Calu3 (cell line): ENCODE measurements around the gene OR2F2. TPM values are rescaled to one million over a fixed set of nuclear protein-coding genes. Genes with fewer than 3 reads are reported as not detected.

Experiments used
- BruUV-seq: library from RNA; stranded (reverse); fragments of 400-500 nt; replicated peaks from 2 replicates; lab custom pipeline; 2021; lab: Mats Ljungman, UMichigan
- CTCF ChIA-PET: fragments of 300-600 bp; sonication (Branson Sonifier 250); formaldehyde crosslinking; loops from one replicate; lab custom pipeline; 2022; ENCODE audit warnings: antibody characterized with exemption; lab: Charles Lee
- DNase-seq: peaks from one replicate; pipeline ENCODE4 v3.0.0; 2022
- H3K27ac Mint-ChIP-seq: one replicate; pipeline ENCODE4 v1.8.0; 2022; ENCODE audit warnings: mixed read lengths; ENCODE audit not compliant: unreplicated experiment
- H3K27me3 Mint-ChIP-seq: one replicate; pipeline ENCODE4 v1.8.0; 2022; ENCODE audit warnings: mixed read lengths; ENCODE audit not compliant: unreplicated experiment
- H3K36me3 Mint-ChIP-seq: one replicate; pipeline ENCODE4 v1.8.0; 2022; ENCODE audit warnings: mild to moderate bottlenecking, moderate library complexity, mixed read lengths; ENCODE audit not compliant: insufficient read depth, unreplicated experiment
- H3K4me1 Mint-ChIP-seq: one replicate; pipeline ENCODE4 v1.8.0; 2022; ENCODE audit warnings: mild to moderate bottlenecking, low read depth, mixed read lengths; ENCODE audit not compliant: unreplicated experiment
- H3K4me3 Mint-ChIP-seq: one replicate; pipeline ENCODE4 v1.8.0; 2022; ENCODE audit warnings: mild to moderate bottlenecking, low read depth, moderate library complexity, mixed read lengths; ENCODE audit not compliant: unreplicated experiment
- H3K9me3 Mint-ChIP-seq: one replicate; pipeline ENCODE4 v1.8.0; 2022; ENCODE audit warnings: low read depth, mixed read lengths; ENCODE audit not compliant: unreplicated experiment
- CTCF ChIP-seq: fragments of 200-600 bp; IDR thresholded peaks from one replicate; pipeline ENCODE4 v1.8.0; 2022; ENCODE audit warnings: antibody characterized with exemption; ENCODE audit not compliant: unreplicated experiment
- intact Hi-C: fragments of 100-400 bp; cut with micrococcal nuclease; formaldehyde crosslinking; loops from one replicate; pipeline ENCODE4 v1.10.0; 2022; ENCODE audit not compliant: unreplicated experiment
- total RNA-seq: library from RNA; stranded (reverse); gene quantifications from 2 replicates; pipeline ENCODE4 v1.2.3, GENCODE V29; 2022

Gene OR2F2
- total RNA-seq, 1 experiment from 2014 or later = not detected

GRCh38 chr7:143947111-143947510 is 12.1 kb downstream of the OR2F2 start:
- intact Hi-C loops = no loop called here

GRCh38 chr7:143948733-143949132 is 13.7 kb downstream of the OR2F2 start:
- Mint-ChIP-seq H3K4me3 (no peak overlapping the region), H3K4me1 (no peaks in the 10 kb centered on the region), H3K27ac (no peak overlapping the region), H3K36me3 (no peaks in the 10 kb centered on the region), H3K27me3 (peaks cover 12% of the 10 kb centered on the region), H3K9me3 (peaks cover 10% of the 10 kb centered on the region)
- no TSS peak for BruUV-seq
- intact Hi-C loops = no loop called here
- CTCF ChIA-PET = no interaction called here
- no peak for DNase-seq
- TF ChIP-seq CTCF = no peak

More at GRCh38 chr7:143947111-143947510, 12.1 kb downstream of the OR2F2 start:
- no TSS peak for BruUV-seq
- Mint-ChIP-seq H3K27ac (no peak overlapping the region), H3K4me3 (no peak overlapping the region), H3K9me3 (peaks cover 7% of the 10 kb centered on the region), H3K36me3 (no peaks in the 10 kb centered on the region), H3K27me3 (peaks cover 16% of the 10 kb centered on the region), H3K4me1 (no peaks in the 10 kb centered on the region)
- DNase-seq = no peak
- no peak for TF ChIP-seq CTCF
- CTCF ChIA-PET = no interaction called here

GRCh38 chr7:143953421-143953820 is 18.4 kb downstream of the OR2F2 start:
- BruUV-seq = no TSS peak
- no peak for DNase-seq
- H3K4me3 Mint-ChIP-seq = no peak overlapping the region
- no peaks in the 10 kb centered on the region for H3K4me1 Mint-ChIP-seq
- H3K9me3 Mint-ChIP-seq = peaks cover 7% of the 10 kb centered on the region
- no peaks in the 10 kb centered on the region for H3K36me3 Mint-ChIP-seq
- intact Hi-C loops = no loop called here
- no peak overlapping the region for H3K27ac Mint-ChIP-seq
- CTCF ChIA-PET = no interaction called here
- no peak for TF ChIP-seq CTCF
- peaks cover 30% of the 10 kb centered on the region for H3K27me3 Mint-ChIP-seq

GRCh38 chr7:143954135-143954534 is 19.1 kb downstream of the OR2F2 start:
- no peak for DNase-seq
- Mint-ChIP-seq H3K27me3 (peaks cover 28% of the 10 kb centered on the region), H3K4me1 (no peaks in the 10 kb centered on the region), H3K9me3 (peaks cover 5% of the 10 kb centered on the region), H3K4me3 (no peak overlapping the region), H3K27ac (no peak overlapping the region), H3K36me3 (no peaks in the 10 kb centered on the region)
- CTCF ChIA-PET = no interaction called here
- intact Hi-C loops = no loop called here
- no peak for TF ChIP-seq CTCF
- BruUV-seq = no TSS peak
